GM21390 (cell line): ENCODE data around the gene SOX3.

Experiments
- ATAC-seq: cut with Tn5 transposase; IDR thresholded peaks from one replicate; pipeline ENCODE4 v1.9.1; 2021; ENCODE audit not compliant: unreplicated experiment

The SOX3 gene

DNA sequence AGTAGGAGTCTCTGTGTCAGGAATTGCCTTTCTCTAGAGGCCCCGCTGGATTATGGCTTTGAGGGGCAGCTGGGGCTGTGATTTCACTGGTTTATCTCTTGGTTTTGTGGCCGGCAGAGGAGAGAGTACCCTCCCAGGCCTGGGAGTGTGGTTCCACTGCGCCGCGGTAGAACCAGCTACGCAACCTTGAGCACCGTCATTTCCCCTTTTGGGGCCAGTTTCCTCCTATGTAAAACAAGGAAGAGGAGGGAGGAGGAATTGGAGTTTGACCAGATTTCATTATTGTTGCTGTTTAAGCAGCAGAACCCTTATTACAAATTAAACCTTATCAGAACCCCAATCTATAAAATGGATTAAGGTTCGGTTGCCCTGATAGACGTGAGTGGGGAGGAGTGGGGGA is 4.4 kb downstream of the SOX3 start:
- no peak for ATAC-seq

GRCh38 chrX:140495739-140496138 is 9.1 kb downstream of the SOX3 start:
- no peak for ATAC-seq

DNA sequence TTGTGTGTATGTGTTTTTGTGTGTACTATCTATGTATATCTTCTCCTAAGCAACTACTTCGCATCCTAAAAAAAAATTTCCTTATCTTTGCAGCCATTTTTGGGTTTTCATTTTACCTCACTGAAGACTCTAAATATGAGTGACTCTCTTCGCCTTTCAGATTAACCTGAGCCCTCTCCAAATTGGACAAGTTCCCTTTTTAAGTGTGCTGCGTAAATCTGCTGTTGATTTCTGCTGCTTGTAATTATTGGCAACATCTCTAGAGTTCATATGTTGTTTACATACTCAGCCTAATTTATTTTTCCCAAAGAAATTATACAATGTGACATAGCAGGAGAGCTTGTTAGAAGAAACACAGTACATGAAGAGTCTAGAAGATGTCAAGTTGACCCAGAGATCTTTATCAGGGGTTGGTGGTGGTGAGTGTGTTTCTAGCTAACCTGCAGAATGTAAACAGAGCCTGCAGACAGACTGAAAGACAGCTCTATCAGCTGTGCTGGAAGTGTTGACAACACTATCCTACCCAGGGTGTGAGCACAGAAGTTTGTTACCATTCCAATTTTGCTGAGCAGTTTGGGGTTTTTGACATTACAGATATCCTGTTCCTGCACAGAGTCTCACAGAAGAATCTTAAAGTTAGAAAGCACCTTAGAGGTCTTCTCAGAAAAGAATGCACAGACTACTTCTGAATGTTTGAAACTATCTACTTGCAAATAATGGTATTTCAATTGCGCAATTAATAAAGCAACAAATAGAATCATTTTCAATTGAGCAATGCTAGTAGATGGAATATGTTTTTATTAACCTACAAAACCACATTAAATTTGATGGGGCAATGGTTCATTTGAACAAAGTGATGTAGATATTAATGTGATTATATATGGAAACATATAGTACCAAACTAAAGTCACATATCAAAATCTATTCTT is 12.5 kb downstream of the SOX3 start:
- ATAC-seq = no peak

GRCh38 chrX:140480765-140481164 is 24.1 kb downstream of the SOX3 start:
- no peak for ATAC-seq

- no peak for ATAC-seq
These were observed 26.9 kb downstream of the SOX3 start for GRCh38 chrX:140477987-140478386.

- no peak for ATAC-seq
These were observed 29.8 kb downstream of the SOX3 start for GRCh38 chrX:140475025-140475424.

DNA sequence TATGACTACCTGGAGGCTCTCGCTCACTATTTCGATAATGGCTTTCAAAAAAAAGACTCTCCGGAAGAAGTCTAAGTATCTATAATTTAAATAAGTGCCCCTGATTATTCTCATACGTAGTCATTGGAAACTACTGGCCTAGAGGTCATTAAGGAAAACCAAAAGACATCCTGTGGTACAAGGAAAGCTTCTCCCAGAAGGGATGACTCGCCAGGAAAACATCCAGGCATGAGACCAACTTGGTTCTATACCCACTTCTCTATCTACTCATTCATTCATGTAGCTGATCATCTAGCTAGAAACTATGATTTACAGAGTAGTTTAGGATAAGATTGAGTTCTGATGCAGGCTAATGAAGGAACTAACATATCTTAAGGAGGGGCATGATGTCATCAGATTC is 37.7 kb downstream of the SOX3 start:
- ATAC-seq = no peak
